Measurements from ENCODE around the gene TMTC1. TPM values are rescaled to one million over a fixed set of nuclear protein-coding genes. Genes with fewer than 3 reads are reported as not detected.

TMTC1 gene
- total RNA-seq, 2 experiments from 2014 or later, result not detected

DNA sequence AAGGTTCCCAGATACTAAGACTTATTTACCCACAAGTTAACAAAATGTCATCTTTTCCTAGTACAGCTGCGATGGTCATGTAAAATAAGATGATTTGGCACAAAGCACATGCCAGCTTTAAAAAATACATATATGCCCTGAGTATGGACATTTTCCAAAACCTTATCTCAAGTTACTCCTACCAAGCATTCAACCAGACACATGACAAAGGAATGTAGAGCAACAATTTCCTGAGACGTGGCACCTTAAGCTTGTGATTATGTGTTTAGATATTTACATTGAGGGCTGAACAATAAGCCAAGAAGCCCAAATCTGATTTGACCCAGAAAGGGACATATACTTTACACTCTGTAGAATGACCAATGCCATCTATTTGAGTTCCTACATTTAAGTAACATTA is 261.8 kb downstream of the TMTC1 start:
- no peaks in the 10 kb centered on the region for H3K36me3 ChIP-seq (ENCODE audit: insufficient read depth, low read length)
- no peak overlapping the region for H3K27ac ChIP-seq (ENCODE audit: low read depth in 1 of 2, low read length in 2 of 2)
- no peaks in the 10 kb centered on the region for H3K27me3 Mint-ChIP-seq
- DNase-seq, result no peak
- H3K27ac Mint-ChIP-seq, result no peak overlapping the region
- H3K9me3 Mint-ChIP-seq, result no peaks in the 10 kb centered on the region
- TF ChIP-seq, protein P1, sequence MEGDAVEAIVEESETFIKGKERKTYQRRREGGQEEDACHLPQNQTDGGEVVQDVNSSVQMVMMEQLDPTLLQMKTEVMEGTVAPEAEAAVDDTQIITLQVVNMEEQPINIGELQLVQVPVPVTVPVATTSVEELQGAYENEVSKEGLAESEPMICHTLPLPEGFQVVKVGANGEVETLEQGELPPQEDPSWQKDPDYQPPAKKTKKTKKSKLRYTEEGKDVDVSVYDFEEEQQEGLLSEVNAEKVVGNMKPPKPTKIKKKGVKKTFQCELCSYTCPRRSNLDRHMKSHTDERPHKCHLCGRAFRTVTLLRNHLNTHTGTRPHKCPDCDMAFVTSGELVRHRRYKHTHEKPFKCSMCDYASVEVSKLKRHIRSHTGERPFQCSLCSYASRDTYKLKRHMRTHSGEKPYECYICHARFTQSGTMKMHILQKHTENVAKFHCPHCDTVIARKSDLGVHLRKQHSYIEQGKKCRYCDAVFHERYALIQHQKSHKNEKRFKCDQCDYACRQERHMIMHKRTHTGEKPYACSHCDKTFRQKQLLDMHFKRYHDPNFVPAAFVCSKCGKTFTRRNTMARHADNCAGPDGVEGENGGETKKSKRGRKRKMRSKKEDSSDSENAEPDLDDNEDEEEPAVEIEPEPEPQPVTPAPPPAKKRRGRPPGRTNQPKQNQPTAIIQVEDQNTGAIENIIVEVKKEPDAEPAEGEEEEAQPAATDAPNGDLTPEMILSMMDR (IDR thresholded peaks at IDR 0.05), result no peak
- ChIA-PET CTCF (no interaction called here), POLR2A (no interaction called here)
- H3K9me3 ChIP-seq (ENCODE audit: control insufficient read depth in 1 of 2, insufficient read depth in 1 of 2, low read length in 2 of 2), result no peaks in the 10 kb centered on the region
- intact Hi-C loops (cut with DNase I, micrococcal nuclease), result no loop called here
- no peaks in the 10 kb centered on the region for H3K4me1 Mint-ChIP-seq (ENCODE audit: low read depth)
- no peaks in the 10 kb centered on the region for H3K4me1 ChIP-seq (ENCODE audit: insufficient read depth, low read length)
- no peaks in the 10 kb centered on the region for H3K36me3 Mint-ChIP-seq (ENCODE audit: low read depth)
- no peak for ATAC-seq (ENCODE audit: poor library complexity)
- H3K27me3 ChIP-seq (ENCODE audit: control insufficient read depth in 1 of 2, insufficient read depth in 2 of 2, low read length in 2 of 2), result no peaks in the 10 kb centered on the region
- no peak overlapping the region for H3K4me3 ChIP-seq (ENCODE audit: low read length)
- no peak overlapping the region for H3K4me3 Mint-ChIP-seq

DNA sequence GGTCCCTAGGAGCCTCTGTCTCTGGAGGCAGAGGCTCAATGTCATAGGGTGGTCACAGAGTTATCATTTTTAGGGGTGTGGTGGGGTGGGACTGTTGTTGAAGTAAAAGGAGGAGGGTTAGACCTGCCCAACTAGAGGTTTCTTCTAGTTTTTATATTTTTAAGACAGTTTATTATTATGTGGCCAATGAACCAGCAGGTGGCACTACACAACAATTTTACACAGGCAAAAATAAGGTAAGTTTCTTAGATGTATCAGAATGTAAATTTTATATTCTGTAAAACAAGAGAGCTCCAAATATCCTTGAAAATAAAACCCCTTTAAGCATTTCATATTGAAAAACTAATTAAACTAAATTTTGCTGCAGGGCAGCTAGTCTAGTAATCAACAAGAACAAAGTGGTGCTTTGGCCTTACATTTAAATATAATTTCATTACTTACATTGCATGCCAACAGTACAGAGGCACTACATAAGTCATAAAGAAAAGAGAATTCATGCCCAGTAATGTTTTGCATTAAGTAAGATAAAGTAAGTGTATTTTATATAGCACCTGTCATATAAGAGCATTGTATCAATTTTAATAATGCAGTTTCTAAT is 264.1 kb downstream of the TMTC1 start:
- Histone ChIP-seq H3K36me3 (ENCODE audit: insufficient read depth, low read length) (no peaks in the 10 kb centered on the region), H3K27ac (ENCODE audit: low read depth in 1 of 2, low read length in 2 of 2) (no peak overlapping the region), H3K9me3 (ENCODE audit: control insufficient read depth in 1 of 2, insufficient read depth in 1 of 2, low read length in 2 of 2) (no peaks in the 10 kb centered on the region), H3K4me1 (ENCODE audit: insufficient read depth, low read length) (no peaks in the 10 kb centered on the region), H3K27me3 (ENCODE audit: control insufficient read depth in 1 of 2, insufficient read depth in 2 of 2, low read length in 2 of 2) (peaks cover 0 to 3% of the 10 kb centered on the region in 2 experiments), H3K4me3 (ENCODE audit: low read length) (no peak overlapping the region)
- DNase-seq, result peak in 5 of 14 experiments; percentile 1 to 58 (median 39)
- Mint-ChIP-seq H3K4me3 (no peak overlapping the region), H3K27ac (no peak overlapping the region), H3K27me3 (peaks cover 15% of the 10 kb centered on the region), H3K9me3 (no peaks in the 10 kb centered on the region), H3K36me3 (ENCODE audit: low read depth) (no peaks in the 10 kb centered on the region), H3K4me1 (ENCODE audit: low read depth) (no peaks in the 10 kb centered on the region)
- CTCF ChIA-PET, result interaction anchor here (1.0 kb wide), 1 partner anchor 9 kb away, joined by 4 read pairs; no protein-coding TSS in a partner anchor
- TF ChIP-seq, protein P1 (IDR thresholded peaks at IDR 0.05), result peak; percentile 72
- POLR2A ChIA-PET, result no interaction called here
- intact Hi-C loops (cut with DNase I, micrococcal nuclease), result loop anchor here (1.0 to 10.0 kb wide), 4 partner anchors 205 to 1327 kb away; no protein-coding TSS in a partner anchor
- ATAC-seq (ENCODE audit: poor library complexity), result no peak

DNA sequence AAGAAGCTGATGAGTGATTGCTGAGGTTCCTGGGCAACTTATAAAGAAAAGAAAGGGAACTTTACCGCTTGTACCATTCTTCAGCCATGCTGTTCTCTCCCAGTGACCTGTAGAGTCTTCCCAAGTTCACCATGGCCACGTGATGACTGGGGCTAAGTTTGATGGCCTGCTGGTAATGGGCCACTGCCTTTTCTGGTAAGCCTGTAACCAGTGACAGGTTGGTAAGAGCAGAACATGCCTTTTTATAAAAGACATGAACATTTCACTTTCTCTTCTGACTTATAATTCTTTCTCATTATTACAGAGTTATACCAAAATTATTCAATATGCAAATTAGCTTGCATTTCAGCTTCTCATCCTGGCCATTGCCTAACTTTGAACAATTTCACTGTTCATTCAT is 265.3 kb downstream of the TMTC1 start:
- intact Hi-C loops (cut with DNase I, micrococcal nuclease), result loop anchor here (2.0 to 10.0 kb wide), 3 partner anchors 204 to 1328 kb away; no protein-coding TSS in a partner anchor

More for the DNA sequence above, 265.3 kb downstream of the TMTC1 start:
- H3K27me3 ChIP-seq (ENCODE audit: control insufficient read depth in 1 of 2, insufficient read depth in 2 of 2, low read length in 2 of 2), result peaks cover 0 to 3% of the 10 kb centered on the region in 2 experiments
- H3K36me3 Mint-ChIP-seq (ENCODE audit: low read depth), result no peaks in the 10 kb centered on the region
- ATAC-seq (ENCODE audit: poor library complexity), result no peak
- ChIA-PET CTCF (no interaction called here), POLR2A (no interaction called here)
- H3K9me3 ChIP-seq (ENCODE audit: control insufficient read depth in 1 of 2, insufficient read depth in 1 of 2, low read length in 2 of 2), result no peaks in the 10 kb centered on the region
- no peak overlapping the region for H3K4me3 Mint-ChIP-seq
- DNase-seq, result no peak
- H3K27ac Mint-ChIP-seq, result no peak overlapping the region
- H3K36me3 ChIP-seq (ENCODE audit: insufficient read depth, low read length), result no peaks in the 10 kb centered on the region
- no peaks in the 10 kb centered on the region for H3K4me1 ChIP-seq (ENCODE audit: insufficient read depth, low read length)
- no peak overlapping the region for H3K27ac ChIP-seq (ENCODE audit: low read depth in 1 of 2, low read length in 2 of 2)
- TF ChIP-seq, protein P1 (IDR thresholded peaks at IDR 0.05), result no peak
- no peak overlapping the region for H3K4me3 ChIP-seq (ENCODE audit: low read length)
- H3K9me3 Mint-ChIP-seq, result no peaks in the 10 kb centered on the region
- no peaks in the 10 kb centered on the region for H3K4me1 Mint-ChIP-seq (ENCODE audit: low read depth)
- H3K27me3 Mint-ChIP-seq, result peaks cover 20% of the 10 kb centered on the region

Measured in CD4-positive, alpha-beta T cell (primary cell).